Activated B cell treated with CpG ODN at 0.5 μM for 24 hours (primary cell): ENCODE measurements around the gene TXNIP. TPM values are rescaled to one million over a fixed set of nuclear protein-coding genes. Genes with fewer than 3 reads are reported as not detected.

Experiments used
- ATAC-seq: fragments of 200-7000 bp; cut with Tn5 transposase; one replicate; pipeline ENCODE4 v1.10.0; 2021; ENCODE audit warnings: low read depth, mild to moderate bottlenecking, moderate library complexity
- CTCF ChIA-PET: fragments of 350-600 bp; sonication (Branson Sonifier 250); formaldehyde crosslinking; loops from one replicate; lab custom pipeline; 2021; ENCODE audit warnings: antibody characterized with exemption; lab: Charles Lee
- POLR2A ChIA-PET: fragments of 350-600 bp; sonication (Branson Sonifier 250); formaldehyde crosslinking; loops from one replicate; lab custom pipeline; 2021; ENCODE audit warnings: antibody characterized with exemption; lab: Charles Lee
- DNase-seq: peaks from one replicate; pipeline ENCODE4 v3.0.0; 2022
- H3K27ac Mint-ChIP-seq: one replicate; pipeline ENCODE4 v1.8.0; 2020; ENCODE audit warnings: mixed read lengths
- H3K27me3 Mint-ChIP-seq: one replicate; pipeline ENCODE4 v1.8.0; 2021; ENCODE audit warnings: mixed read lengths
- H3K36me3 Mint-ChIP-seq: one replicate; pipeline ENCODE4 v1.8.0; 2021; ENCODE audit warnings: low read depth, mixed read lengths
- H3K4me1 Mint-ChIP-seq: one replicate; pipeline ENCODE4 v1.8.0; 2021; ENCODE audit warnings: mixed read lengths
- H3K4me3 Mint-ChIP-seq: one replicate; pipeline ENCODE4 v1.8.0; 2020; ENCODE audit warnings: mild to moderate bottlenecking, mixed read lengths
- H3K9me3 Mint-ChIP-seq: one replicate; pipeline ENCODE4 v1.8.0; 2020; ENCODE audit warnings: mixed read lengths
- intact Hi-C: fragments of 100-400 bp; cut with micrococcal nuclease; formaldehyde crosslinking; loops from one replicate; pipeline ENCODE4 v1.15.1; 2024
- total RNA-seq: library from RNA; stranded (reverse); gene quantifications from 2 replicates; pipeline ENCODE4 v1.2.3, GENCODE V29; 2022
- TF ChIP-seq, protein P1 (sequence below): fragments of 200-600 bp; IDR thresholded peaks from one replicate; pipeline ENCODE4 v1.8.0; 2022; ENCODE audit warnings: antibody characterized with exemption, mild to moderate bottlenecking

The TXNIP gene
- total RNA-seq, 1 donor from 2014 or later: 300 TPM

GRCh38 chr1:146022403-146023127 lies 26.2 kb upstream of the TXNIP start:
- CTCF ChIA-PET: interaction anchor here (0.7 to 1.3 kb wide), 3 partner anchors 14 to 45 kb away, joined by 3 to 4 read pairs (median 3); no protein-coding TSS in a partner anchor
- H3K36me3 Mint-ChIP-seq: no peaks in the 10 kb centered on the region
- H3K4me1 Mint-ChIP-seq: peaks cover 8% of the 10 kb centered on the region
- TF ChIP-seq, protein P1, sequence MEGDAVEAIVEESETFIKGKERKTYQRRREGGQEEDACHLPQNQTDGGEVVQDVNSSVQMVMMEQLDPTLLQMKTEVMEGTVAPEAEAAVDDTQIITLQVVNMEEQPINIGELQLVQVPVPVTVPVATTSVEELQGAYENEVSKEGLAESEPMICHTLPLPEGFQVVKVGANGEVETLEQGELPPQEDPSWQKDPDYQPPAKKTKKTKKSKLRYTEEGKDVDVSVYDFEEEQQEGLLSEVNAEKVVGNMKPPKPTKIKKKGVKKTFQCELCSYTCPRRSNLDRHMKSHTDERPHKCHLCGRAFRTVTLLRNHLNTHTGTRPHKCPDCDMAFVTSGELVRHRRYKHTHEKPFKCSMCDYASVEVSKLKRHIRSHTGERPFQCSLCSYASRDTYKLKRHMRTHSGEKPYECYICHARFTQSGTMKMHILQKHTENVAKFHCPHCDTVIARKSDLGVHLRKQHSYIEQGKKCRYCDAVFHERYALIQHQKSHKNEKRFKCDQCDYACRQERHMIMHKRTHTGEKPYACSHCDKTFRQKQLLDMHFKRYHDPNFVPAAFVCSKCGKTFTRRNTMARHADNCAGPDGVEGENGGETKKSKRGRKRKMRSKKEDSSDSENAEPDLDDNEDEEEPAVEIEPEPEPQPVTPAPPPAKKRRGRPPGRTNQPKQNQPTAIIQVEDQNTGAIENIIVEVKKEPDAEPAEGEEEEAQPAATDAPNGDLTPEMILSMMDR: no peak
- POLR2A ChIA-PET: no interaction called here
- DNase-seq (no peak), ATAC-seq (no peak)
- intact Hi-C loops: no loop called here
- H3K4me3 Mint-ChIP-seq: no peak overlapping the region
- peaks cover 48% of the 10 kb centered on the region for H3K27me3 Mint-ChIP-seq
- H3K27ac Mint-ChIP-seq: no peak overlapping the region
- no peaks in the 10 kb centered on the region for H3K9me3 Mint-ChIP-seq

DNA sequence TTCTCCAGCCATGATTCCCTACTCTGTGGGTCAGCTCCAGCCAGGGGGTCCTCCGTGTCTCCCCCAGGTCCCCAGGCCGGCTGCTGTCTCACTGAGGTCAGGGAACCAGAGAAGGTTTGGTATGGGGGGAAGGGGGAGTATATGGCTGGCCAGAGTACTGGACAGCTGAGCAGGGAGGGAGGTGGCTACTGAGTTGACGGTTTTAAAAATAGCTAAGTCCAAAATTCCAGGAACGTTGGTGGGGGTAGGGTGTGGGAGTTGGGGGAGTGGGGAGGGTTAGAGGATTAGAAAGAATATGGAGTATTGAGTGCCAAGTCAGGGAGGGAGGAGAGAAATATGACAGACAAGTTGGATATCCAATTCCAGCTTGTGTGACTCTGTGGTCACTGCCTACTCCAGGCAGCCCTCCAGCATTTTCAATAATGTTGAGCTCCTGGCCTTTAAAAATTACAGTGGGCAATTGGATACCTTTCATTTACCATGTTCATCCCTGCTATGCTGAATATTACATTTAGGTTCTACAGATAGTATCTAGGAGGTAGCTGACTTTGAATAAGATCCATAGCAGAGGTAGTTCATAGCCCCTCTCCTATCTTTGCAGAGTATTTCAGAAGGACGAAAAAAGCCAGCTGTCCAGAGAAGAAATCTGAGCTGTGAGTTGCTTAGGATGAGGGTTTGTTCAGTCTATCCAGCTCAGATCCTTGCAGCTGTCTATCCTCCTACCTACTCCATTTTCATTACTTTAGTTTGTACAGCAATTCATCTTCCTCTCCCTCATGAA lies 25.4 kb upstream of the TXNIP start, which contains the start of gene HJV:
Gene HJV, minus strand, starts transcription at position 114 of the 781 bp plus-strand sequence. CDS start 1,504 bp downstream, outside the sequence.
- ChIA-PET CTCF (interaction anchor here (0.7 to 1.3 kb wide), 4 partner anchors 11 to 44 kb away, joined by 3 to 4 read pairs (median 3); no protein-coding TSS in a partner anchor), POLR2A (interaction anchor here (0.9 kb wide), 1 partner anchor 11 kb away, joined by 8 read pairs; no protein-coding TSS in a partner anchor)
- intact Hi-C loops: no loop called here
- DNase-seq: no peak
- Mint-ChIP-seq H3K4me1 (peaks cover 8% of the 10 kb centered on the region), H3K36me3 (no peaks in the 10 kb centered on the region), H3K9me3 (no peaks in the 10 kb centered on the region), H3K4me3 (no peak within 1 kb of the TSS), H3K27ac (no peak within 1 kb of the TSS), H3K27me3 (peaks cover 48% of the 10 kb centered on the region)
- TF ChIP-seq, protein P1: no peak
- ATAC-seq: no peak

DNA sequence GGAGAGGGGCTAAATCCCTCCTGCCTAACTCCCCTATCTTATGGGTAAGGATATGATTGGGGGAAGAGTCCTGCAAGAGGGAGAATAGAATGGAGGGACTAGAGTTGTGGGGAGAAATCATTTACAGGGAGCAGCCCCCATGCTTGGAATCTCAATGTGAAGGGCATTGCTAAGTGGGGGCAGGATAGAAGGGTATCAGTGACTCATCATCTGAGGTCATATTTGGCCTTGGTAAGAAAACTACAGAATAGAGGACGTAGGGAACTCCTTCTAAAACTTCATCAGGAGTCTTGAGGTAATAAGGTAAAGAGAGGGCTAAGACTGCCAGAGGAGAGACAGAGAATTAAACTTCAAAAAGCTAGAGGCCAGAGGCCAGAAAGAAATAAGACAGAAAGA lies 24.7 kb upstream of the TXNIP start:
- Mint-ChIP-seq H3K4me1 (peaks cover 8% of the 10 kb centered on the region), H3K9me3 (no peaks in the 10 kb centered on the region), H3K4me3 (no peak overlapping the region), H3K27ac (no peak overlapping the region), H3K36me3 (no peaks in the 10 kb centered on the region), H3K27me3 (peaks cover 49% of the 10 kb centered on the region)
- TF ChIP-seq, protein P1: no peak
- ChIA-PET POLR2A (interaction anchor here (0.6 to 0.9 kb wide), 2 partner anchors 12 to 303 kb away, joined by 7 to 8 read pairs; no protein-coding TSS in a partner anchor), CTCF (interaction anchor here (1.2 kb wide), 1 partner anchor 12 kb away, joined by 3 read pairs; no protein-coding TSS in a partner anchor)
- intact Hi-C loops: no loop called here
- no peak for ATAC-seq
- DNase-seq: no peak

DNA sequence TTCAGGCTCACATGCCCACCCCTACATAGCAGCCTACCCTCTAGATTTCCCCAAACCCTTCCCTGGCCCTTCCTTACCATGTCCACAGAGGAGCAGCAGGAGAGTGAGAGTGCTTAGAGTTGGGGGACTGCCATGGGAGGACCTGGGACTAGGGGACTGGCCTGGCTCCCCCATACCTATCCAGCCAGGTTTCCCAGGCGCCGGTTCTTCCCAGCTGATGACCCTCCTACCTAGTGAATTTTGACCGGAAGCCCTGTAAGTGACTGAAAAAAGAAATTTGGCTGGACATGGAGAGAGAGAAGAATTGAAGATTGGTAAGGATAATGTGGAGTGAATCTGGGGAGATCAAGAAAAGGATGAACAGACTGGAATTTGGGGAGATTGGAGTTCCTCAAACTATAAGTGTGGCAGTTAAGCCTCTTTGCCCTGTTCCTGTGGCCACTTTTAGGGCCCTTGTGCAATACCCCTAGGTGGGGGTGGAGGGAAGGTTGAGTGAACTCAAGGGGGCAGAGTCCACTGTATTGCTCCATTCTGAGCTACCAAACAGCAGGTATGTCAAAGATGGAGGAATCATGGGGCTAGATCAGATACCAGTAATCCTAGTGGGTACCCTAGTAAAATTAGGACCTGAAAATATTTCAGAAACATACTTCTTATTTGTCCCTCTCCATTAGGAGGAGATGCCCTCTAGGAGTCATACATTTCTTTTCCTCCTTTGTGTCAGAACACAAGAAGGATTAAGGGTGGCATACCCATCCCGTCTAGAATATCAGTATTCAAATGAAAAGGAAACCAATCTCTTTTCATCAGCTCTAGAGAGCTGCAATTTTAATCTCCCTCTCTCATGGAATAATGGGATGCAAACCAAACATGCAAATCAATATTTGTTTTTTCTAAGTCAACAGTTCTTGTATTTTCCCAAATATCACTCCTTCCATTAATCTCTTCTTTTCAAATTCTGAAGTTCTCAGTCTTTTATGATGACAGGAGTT lies 24.0 kb upstream of the TXNIP start:
- Mint-ChIP-seq H3K9me3 (no peaks in the 10 kb centered on the region), H3K27me3 (peaks cover 48% of the 10 kb centered on the region), H3K36me3 (no peaks in the 10 kb centered on the region), H3K4me1 (peaks cover 8% of the 10 kb centered on the region), H3K27ac (no peak overlapping the region), H3K4me3 (peak overlapping the region; percentile 71)
- ChIA-PET POLR2A (interaction anchor here (0.6 kb wide), 2 partner anchors 24 to 302 kb away, joined by 5 to 7 read pairs; no protein-coding TSS in a partner anchor), CTCF (interaction anchor here (0.7 to 1.2 kb wide), 2 partner anchors 12 to 41 kb away, joined by 3 read pairs; no protein-coding TSS in a partner anchor)
- intact Hi-C loops: no loop called here
- TF ChIP-seq, protein P1: no peak
- ATAC-seq: no peak
- no peak for DNase-seq
